Measurements from ENCODE around the gene SMIM27. TPM values are rescaled to one million over a fixed set of nuclear protein-coding genes. Genes with fewer than 3 reads are reported as not detected.

Gene SMIM27
- total and polyA plus RNA-seq, 2 of the 8 experiments (the other 6 are each of a cell fraction or from before 2014, with no cell fraction given), result 3.6 to 18.1 TPM

DNA sequence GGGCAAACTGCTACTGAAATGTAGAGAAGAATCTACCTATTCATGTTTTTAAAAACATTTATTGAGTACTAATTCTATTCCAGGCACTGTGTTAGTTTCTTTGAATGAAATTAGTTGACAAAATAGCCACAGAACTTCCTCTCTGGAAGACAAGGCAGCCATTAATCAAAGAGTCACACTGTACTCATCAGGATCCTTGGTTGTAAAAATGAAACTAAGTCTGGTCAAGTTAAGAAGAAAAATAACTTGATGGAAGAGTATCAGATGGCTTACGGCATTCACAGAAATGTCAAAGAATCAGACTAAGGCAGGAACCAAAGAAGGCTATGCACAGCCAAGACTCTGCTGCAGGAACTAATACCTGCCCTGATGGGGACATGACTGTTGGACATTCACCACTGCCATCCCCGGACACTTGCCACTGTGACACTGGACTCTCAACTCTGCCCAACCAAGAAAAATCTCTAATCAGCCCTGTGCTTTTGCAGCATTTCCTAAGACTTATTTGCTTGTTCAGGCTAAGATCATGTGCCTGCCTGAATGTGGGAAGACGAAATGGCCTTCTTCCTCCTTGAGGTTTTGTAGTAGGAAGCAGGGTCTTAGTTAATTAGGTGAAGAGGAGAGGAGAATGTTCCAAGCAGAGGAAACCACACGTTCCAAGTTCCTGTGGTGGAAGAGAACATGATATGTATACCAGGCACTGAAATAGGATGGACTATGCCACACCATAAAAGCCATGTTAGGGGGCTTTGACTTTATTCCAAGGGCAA is 44.2 kb downstream of the SMIM27 start:
- H4K5ac ChIP-seq (ENCODE audit: insufficient read length, low read depth, low read length), result no peak overlapping the region
- no peaks in the 10 kb centered on the region for H3K9me3 ChIP-seq (ENCODE audit: insufficient read depth in 2 of 2, low read depth in 1 of 2, low read length in 1 of 2)
- H3K79me1 ChIP-seq (ENCODE audit: low read depth, low read length), result no peaks in the 10 kb centered on the region
- no peak overlapping the region for H3K9ac ChIP-seq (replicated peaks in 1 of 4; ENCODE audit: extremely low read depth in 1 of 4, low read depth in 3 of 4, low read length in 3 of 4)
- no peak overlapping the region for H3K56ac ChIP-seq (replicated peaks; ENCODE audit: insufficient read length, low read depth, low read length)
- no peak overlapping the region for H4K91ac ChIP-seq (replicated peaks; ENCODE audit: insufficient read length, low read length)
- H2BK12ac ChIP-seq (ENCODE audit: low read depth, low read length), result no peak overlapping the region
- WGBS, 2 experiments (ENCODE audit: extremely low coverage in 1 of 2, insufficient coverage in 1 of 2, insufficient read length in 1 of 2, insufficient replicate concordance in 2 of 2, low coverage in 1 of 2, low lambda C conversion rate in 2 of 2, missing lambda C conversion rate in 1 of 2), result 76% methylated on average over 4 of the region's 4 CpGs; no CpG with 5 or more reads in 1 of the 2 experiments
- H3K36me3 ChIP-seq (ENCODE audit: control insufficient read depth in 2 of 4, insufficient read depth in 4 of 4, low read length in 3 of 4), result no peaks in the 10 kb centered on the region
- no peaks in the 10 kb centered on the region for H3K23me2 ChIP-seq (ENCODE audit: low read depth, low read length)
- H2BK20ac ChIP-seq (ENCODE audit: low read length), result no peak overlapping the region
- ChIA-PET CTCF (ENCODE audit: partially characterized antibody) (interaction anchor here (0.7 to 1.2 kb wide), 3 partner anchors 15 to 188 kb away, joined by 3 read pairs; partner anchors contain the start of gene TMEM215), POLR2A (ENCODE audit: partially characterized antibody) (no interaction called here)
- no peak overlapping the region for H2AK5ac ChIP-seq (ENCODE audit: low read depth, low read length)
- no peak overlapping the region for H2BK5ac ChIP-seq (ENCODE audit: low read depth, low read length)
- FAIRE-seq, result no peak
- H3K27ac ChIP-seq (ENCODE audit: low read depth, low read length), result no peak overlapping the region
- DNase-seq (ENCODE audit: low read depth in 1 of 2, low spot score in 2 of 2), result no peak
- no peak overlapping the region for H3K18ac ChIP-seq (ENCODE audit: extremely low read depth, low read length)
- no peak overlapping the region for H3K4me3 ChIP-seq (ENCODE audit: extremely low read depth in 1 of 4, insufficient read depth in 2 of 4, low read depth in 3 of 4, low read length in 4 of 4)
- no peak overlapping the region for H3K14ac ChIP-seq (ENCODE audit: insufficient read length)
- H4K8ac ChIP-seq (ENCODE audit: extremely low read depth, insufficient read depth, low read length), result no peak overlapping the region
- no peak overlapping the region for H2BK15ac ChIP-seq (ENCODE audit: low read length)
- H2AFZ ChIP-seq (ENCODE audit: low read length), result no peak overlapping the region
- no peaks in the 10 kb centered on the region for H3K27me3 ChIP-seq (replicated peaks in 1 of 4; ENCODE audit: control insufficient read depth in 3 of 4, extremely low read depth in 1 of 4, insufficient read depth in 3 of 4, low read length in 3 of 4)
- H3K4ac ChIP-seq (replicated peaks; ENCODE audit: insufficient read length, low read depth, low read length), result no peak overlapping the region
- H2BK120ac ChIP-seq (replicated peaks; ENCODE audit: low read depth, low read length), result no peak overlapping the region
- no peak overlapping the region for H3K4me2 ChIP-seq (ENCODE audit: insufficient read depth in 1 of 2, low read depth in 2 of 2, low read length in 2 of 2)
- H3K4me1 ChIP-seq (replicated peaks in 1 of 4; ENCODE audit: control insufficient read depth in 3 of 4, insufficient read depth in 4 of 4, low read length in 3 of 4), result no peaks in the 10 kb centered on the region
- TF ChIP-seq EGR1 (IDR thresholded peaks at IDR 0.05; ENCODE audit: borderline replicate concordance, low read depth, low read length) (no peak), EZH2 (IDR thresholded peaks at IDR 0.05; ENCODE audit: low read depth, low read length, severe bottlenecking) (no peak)
- no peak overlapping the region for H3K23ac ChIP-seq (ENCODE audit: insufficient read length)
- H4K20me1 ChIP-seq (replicated peaks in 1 of 2; ENCODE audit: control insufficient read depth in 1 of 2, insufficient read depth in 2 of 2, low read length in 2 of 2), result no peaks in the 10 kb centered on the region
- no peaks in the 10 kb centered on the region for H3K79me2 ChIP-seq (ENCODE audit: control insufficient read depth in 1 of 2, insufficient read depth in 2 of 2, low read length in 2 of 2)

Data from H1 (cell line).